Stomach (tissue), 4 donors: ENCODE results near the gene NARF.

Source experiments
- POLR2AphosphoS5 ChIP-seq, 3 donors: sonication (generic); formaldehyde crosslinking; IDR thresholded peaks; one replicate each; pipeline ENCODE4 v1.6.1; 2016; ENCODE audit warnings: antibody characterized with exemption in 3 of 3
- TF ChIP-seq, protein P1 (sequence below), 7 experiments: fragments of 450-650 bp in 4 of 7; fragments of 200-600 bp in 3 of 7; sonication (generic) in 3 of 7; IDR thresholded peaks; one replicate each; pipeline ENCODE4 v1.5.1; 2016 to 2019; ENCODE audit warnings: antibody characterized with exemption in 7 of 7, control low read depth in 2 of 7, mild to moderate bottlenecking in 1 of 7

DNA sequence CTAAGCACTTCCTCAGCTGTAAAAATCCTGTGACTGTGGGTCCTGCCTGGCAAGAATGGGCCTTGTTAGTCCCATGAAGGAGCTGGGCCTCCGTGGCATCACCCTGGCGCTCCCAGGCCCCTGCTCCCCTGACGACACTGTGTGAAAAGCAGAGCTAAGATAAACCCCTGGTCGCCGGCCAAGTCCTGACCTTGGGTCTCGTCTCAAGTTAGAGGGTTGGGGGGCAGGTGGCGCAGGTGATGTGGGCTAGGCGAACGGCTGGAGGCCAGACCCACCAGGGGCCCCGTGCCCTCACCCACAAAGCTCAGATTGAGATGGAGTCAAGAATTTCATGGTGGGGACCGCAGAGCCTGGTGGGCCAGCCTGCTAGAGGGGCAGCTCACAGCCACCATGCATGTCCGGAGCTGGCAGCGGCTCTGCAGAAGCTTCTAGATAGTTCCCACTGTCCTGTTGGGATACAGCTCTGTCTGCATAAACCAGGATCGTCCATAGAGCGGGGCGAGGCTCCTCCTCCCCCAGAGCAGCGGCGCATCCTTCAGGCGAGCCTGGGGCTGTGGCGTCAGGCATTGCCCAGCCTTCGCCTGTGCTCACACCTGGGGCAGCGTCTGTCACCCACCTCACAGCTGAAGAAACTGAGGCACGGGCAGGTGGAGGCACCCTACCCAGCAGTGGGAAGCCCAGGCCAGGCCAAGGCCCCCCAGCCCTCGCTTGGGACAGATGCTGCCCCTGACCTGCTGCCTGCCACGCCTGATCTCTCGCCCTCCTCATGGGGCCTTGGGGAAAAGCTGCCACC is 19.9 kb upstream of the NARF start:
- TF ChIP-seq POLR2AphosphoS5 (IDR thresholded peaks at IDR 0.05): no peak
- TF ChIP-seq, protein P1, sequence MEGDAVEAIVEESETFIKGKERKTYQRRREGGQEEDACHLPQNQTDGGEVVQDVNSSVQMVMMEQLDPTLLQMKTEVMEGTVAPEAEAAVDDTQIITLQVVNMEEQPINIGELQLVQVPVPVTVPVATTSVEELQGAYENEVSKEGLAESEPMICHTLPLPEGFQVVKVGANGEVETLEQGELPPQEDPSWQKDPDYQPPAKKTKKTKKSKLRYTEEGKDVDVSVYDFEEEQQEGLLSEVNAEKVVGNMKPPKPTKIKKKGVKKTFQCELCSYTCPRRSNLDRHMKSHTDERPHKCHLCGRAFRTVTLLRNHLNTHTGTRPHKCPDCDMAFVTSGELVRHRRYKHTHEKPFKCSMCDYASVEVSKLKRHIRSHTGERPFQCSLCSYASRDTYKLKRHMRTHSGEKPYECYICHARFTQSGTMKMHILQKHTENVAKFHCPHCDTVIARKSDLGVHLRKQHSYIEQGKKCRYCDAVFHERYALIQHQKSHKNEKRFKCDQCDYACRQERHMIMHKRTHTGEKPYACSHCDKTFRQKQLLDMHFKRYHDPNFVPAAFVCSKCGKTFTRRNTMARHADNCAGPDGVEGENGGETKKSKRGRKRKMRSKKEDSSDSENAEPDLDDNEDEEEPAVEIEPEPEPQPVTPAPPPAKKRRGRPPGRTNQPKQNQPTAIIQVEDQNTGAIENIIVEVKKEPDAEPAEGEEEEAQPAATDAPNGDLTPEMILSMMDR (IDR thresholded peaks at IDR 0.05): no peak
